AG08396 (cell line): Measurements from ENCODE around the gene GPC6.

ENCODE experiments used
- DNase-seq: peaks from one replicate; pipeline ENCODE4 v3.0.0; 2012; ENCODE audit warnings: low spot score, mixed read lengths

GPC6 gene

DNA sequence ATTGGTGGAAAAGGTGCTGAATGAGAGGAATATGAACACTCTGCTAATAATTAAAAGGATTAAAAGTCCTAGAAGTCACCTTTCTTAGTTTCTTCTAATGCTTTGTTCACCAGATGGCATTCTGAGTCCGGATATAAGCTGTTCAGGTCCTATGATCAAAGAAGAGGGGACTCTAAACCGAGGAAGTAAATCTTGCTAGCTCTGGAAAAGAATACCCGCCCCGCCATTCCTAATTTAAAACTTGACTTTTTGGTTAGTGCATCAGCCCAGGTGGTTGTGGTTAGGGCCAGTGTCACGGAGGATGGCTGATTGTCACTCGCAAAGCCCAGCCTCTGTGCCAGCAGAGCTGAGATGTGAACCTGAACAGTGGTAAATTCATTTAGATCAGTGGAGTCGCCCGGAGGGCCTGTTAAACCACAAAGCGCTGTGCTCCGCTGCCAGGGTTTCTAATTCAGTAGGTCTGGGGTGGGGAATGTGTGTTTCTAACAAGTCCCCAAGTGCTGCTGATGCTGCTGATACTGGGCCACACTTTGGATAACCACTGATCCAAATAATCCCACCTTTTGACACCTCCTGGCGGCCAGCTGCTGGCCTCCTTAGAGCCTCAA is 827.5 kb downstream of the GPC6 start:
- no peak for DNase-seq

DNA sequence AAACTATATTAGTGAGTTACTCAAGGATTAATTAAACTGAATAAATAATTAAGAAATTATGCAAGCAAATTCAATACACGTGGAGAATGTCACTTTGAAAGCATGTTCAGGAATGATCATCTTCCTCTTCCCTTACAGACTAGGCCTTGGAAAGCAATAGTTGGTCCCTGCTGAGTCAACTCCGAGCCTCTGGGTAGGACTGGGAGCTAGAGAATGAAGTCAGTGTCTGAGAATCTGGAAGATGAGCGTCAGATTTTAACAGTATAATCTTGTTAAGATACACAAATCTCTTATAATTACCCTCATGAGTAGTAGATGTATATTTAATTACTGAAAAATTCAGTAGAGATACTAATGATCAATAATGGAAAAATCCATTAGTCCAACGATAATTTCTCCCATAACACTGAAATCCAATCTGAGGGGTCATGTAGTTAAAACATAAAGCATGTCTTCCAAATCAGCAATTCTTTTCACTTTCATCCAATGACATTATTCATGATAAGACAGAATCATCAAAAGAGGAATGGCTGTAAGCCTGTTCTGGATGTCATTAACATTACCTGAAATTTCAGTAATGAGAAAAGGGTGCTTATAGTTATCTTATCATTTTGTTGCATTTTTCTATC is 829.9 kb downstream of the GPC6 start:
- DNase-seq = no peak

DNA sequence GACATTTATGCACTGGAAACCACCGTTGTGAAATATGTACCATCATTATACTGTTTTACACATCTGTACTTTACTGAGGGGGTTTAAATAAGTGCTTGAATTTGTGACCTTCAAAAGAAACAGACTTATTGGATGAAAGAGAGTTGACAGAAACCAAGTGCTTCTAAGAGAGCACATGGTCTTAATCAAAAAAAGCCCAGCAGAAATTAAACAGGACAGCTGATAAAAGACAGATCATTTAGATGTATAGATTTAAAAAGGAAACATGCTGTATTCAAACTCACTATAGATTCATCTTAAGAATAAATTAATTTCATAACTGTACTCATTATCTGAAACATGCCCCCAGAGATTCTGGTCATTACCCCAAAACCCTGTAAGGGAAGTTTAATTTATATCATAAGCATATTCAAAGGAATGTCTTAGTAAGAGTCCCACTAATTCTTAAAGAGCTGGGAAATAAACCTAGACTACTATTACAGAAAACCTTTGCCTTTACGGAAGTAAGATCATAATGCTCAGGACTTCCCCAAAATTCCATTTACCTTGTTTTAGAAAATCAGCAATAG is 831.1 kb downstream of the GPC6 start:
- DNase-seq = no peak

DNA sequence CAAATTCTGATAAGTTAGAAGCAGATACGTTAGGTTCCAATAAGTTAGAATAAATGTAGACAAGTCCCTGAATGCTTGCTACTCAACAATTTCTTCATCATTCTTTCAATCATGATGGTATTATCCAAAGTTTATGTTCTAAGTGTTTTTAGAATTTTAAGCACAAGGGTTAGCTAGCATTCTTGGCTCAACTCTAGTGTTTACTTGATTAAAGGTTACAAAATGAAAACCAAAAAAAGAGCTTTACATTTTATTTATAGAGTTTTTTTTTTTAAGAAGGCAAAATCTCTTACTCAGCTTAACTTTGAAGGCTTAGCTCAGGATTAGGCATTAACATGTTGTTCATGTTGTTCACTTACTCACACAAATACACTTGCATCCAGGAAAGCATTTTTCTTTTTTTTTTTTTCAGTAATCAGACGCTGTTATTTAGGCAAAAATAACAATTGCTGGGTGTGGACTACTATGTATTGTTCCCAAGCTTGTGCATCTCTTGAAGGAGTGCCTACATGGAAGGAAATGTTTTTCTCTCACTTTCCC is 832.3 kb downstream of the GPC6 start:
- no peak for DNase-seq

DNA sequence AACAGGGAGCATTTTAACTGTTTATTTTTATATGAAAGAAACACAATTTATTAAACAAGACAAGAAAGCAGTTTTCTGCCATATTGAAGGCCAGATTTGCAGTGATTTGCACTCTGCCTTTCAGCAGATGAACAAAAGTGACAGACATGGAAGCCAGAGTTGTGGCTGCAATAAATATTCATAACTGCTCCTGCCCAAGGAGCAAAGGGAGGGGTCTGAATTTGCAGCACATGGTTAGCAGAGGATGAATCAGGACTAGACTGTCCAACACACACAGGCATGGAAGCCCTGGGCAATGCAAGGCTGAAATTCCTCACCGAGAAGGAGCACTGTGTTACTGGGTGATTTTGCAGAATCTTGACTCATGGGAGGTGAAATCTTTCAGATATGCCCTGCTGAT is 834.7 kb downstream of the GPC6 start:
- peak; percentile 36 for DNase-seq

DNA sequence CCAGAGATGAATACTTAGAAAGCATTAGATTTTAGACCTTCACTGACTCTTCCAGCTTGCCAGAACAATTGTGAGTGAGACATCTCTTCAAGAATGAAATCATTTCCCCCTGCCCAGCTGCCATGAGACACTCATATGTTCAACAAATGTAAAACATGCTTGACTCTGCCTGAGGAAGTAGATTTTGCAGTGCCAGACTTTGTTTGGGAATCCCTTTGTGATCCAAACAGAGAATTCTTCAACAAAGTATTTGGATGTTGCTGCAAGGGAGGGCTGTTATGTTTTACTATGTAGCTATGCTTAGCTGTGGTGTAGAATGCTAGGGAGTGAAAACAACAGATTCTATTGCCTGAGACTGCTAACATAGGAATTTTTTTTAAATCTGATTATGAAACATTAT is 836.5 kb downstream of the GPC6 start:
- DNase-seq = peak; percentile 24

DNA sequence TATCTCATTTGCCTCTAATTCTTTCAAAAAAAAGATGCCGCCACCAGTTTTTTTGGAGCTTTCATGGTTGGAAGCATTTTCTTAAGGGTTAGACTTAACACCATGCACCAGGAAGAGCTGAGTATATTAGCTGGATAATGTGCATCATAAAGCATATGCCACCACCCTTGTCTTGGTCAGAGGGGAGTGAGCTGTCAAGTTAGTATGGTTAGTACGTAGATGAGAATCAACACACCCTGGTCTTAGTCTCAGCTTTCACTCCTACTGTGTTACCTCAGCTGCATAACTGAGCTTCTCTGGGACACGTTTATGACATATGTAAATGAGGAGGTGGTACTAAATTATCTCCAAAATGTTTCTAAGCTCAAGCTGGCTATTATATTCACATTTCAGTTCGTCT is 837.2 kb downstream of the GPC6 start:
- no peak for DNase-seq

DNA sequence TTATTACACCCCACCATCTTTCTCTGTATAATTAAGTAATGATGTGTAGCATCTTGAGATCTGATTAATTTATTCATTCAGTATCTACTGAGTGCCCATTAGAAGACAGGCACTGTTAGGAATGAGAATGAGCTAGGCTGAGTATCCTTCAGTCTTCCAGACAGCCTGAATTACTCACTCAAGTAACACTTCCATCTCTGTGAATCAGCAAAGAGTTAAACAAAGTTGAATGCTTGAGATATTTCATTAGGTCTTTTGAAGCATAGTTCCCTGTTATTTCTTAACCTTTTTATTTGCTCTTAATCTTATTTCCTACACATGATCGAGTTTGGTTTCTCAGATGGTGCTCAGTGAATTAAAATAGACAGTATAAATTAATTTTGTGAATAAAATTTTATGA is 839.1 kb downstream of the GPC6 start:
- peak; percentile 20 for DNase-seq

DNA sequence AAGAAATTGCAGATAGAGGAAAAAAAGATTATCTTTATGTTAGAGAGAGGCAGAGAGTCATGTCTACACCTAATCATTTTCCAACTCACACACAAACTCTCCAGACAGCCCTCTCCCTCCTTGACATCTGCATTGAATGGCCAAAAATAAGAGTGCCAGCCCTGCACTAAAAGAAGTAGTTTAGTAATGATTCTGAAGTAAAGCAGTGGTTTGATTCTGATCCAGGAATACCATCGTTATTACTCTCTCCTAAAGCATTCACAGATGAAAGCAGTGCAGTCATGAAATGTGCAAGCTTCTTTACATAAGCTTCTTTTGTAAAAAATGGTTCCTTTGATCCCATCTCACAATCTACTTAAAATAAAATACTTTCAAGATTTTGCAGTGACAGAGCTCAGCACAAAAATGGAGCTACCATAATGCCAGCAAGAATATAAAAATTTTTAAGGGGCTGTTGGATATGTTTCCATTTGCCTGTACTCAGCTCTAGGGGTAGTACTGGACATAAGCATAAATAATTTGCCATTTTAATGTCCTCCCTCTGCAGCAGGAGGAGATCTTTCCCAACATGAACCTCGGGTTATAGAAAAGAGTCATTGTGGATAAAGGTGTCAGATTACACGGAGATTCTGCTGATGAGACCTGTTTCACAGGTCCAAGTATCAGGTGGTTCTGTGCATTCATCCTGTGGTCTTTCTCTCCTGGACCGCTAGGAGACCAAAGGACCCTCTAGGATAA is 846.6 kb downstream of the GPC6 start:
- peak; percentile 45 for DNase-seq

DNA sequence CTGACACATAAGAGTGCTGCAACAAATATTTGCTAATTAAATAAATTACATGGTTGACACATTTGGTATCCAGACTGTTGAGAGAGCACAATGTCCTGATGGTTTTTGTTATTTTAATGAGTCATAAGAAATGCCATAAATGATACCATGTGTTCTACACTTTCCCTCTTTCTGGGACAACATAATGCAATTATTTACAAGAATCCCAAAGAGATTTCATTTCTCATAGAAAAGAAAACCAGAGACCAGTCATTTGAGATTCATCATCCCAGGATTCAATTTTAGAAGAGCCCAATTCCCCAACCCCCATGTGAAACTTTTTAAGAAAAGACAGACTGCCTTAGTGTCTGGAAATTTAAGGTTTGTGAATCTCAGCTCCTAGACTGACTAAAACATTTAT is 853.3 kb downstream of the GPC6 start:
- no peak for DNase-seq

DNA sequence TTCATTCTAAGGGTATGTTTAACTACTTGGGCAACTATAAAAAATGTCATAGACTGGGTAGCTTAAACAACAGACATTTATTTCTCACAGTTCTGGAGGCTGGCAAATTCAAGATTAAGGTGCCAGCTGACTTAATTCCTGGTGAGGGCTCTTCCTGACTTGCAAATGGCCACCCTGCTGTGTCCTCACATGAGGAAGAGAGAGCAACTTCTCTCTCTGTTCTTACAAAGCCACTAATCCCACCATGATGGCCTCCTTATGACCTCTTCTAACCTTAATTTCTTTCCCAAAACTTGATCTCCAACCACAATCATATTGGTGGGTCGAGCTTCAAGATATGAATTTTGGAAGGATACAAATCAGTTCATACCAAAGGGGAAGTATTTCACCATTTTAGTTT is 853.9 kb downstream of the GPC6 start:
- DNase-seq = no peak

DNA sequence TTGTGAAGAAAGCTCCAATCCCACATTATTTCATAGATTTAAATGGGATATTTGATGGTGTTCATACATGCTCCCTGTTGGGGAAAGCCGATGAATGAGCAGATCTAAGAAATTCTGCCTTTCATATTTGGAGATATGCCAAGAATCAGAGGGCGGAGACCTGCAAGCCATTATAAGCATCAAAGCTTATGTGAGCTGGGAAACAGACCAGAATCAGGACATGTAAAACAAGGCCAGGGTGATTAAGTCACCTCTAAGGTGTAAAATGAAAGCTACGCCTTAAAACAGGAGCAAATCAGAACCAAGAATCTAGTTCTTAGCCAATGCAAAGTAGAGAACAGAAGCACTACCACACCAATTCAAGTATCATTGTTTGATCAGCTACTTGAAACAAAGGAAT is 860.5 kb downstream of the GPC6 start:
- DNase-seq = no peak

DNA sequence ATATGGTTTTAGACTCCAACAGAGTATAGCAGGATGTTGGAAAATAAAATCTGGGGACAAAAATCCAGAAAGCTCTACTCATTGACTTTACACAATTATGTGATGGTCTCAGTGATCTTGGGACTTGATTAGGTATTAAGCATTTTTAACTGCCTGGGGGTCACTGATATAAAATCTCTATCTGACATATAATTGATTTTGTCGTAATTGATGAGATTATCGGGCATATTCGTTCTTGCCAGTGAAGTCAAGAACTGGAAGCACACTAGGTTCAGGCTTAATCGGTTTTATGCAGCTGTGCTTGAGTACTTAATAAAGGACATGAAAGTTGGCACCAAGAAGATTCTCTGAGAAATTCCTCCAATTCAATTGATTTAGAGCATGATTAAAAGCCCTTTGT is 862.1 kb downstream of the GPC6 start:
- no peak for DNase-seq

DNA sequence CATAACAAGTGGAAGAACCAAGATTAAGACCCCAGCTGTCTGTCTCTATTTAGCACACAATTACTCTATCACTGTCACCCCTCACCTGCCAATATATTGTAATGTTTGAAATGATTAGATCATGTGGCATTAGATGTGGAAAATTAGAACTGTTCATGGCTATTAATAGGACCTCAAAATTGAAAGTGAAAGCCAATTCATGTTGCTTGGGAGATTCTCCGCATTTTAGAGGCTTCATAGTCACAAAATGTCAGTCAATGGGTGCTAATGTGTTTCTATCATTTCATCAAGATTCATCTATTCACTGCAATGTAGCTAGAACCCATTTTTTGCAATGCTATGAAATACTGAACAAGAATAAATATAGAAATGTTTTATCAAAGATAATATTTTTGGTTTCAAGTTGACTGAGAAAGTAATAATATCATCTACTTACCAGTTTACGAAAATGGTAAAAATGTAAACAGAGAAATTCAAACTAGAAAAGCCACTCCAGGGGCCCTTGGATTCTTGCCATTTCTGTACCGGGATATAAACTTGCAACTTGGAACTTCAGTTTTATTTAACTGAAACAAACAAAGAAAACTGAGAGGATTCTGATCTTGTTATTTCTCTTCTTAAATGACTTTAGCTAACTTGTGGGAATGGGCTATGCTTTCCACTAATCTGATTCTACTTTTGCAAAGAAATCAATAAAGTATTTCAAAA is 864.3 kb downstream of the GPC6 start:
- DNase-seq = no peak

DNA sequence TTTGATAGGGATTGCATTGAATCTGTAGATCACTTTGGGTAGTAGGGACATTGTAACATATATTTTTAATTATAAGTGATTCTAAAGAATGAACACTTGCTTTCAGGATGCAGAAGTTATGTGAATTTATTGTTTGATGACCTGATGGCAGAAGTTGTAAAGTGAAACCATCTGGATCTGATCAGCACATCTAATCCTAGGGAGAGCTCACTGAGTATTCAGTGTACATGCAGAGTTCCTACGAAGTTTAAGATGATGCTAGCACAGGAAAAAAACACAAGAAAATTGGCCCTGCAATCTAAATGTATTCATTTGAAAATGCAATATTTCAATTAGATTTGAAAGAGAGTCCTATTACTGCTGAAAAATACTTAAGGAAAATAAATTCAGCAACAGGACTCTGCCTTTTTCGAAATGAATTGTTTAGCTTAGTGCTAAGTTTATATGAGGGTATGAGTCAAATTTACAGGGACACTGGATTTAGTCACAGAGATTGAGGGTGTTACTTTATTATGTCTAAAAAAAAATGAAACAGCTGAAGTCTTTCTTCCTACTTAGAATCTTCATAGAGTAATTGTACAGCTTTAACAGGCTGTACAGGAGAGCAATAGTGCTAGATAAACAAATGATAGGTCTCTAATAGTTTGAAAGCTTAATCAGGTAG is 867.2 kb downstream of the GPC6 start:
- DNase-seq = no peak

DNA sequence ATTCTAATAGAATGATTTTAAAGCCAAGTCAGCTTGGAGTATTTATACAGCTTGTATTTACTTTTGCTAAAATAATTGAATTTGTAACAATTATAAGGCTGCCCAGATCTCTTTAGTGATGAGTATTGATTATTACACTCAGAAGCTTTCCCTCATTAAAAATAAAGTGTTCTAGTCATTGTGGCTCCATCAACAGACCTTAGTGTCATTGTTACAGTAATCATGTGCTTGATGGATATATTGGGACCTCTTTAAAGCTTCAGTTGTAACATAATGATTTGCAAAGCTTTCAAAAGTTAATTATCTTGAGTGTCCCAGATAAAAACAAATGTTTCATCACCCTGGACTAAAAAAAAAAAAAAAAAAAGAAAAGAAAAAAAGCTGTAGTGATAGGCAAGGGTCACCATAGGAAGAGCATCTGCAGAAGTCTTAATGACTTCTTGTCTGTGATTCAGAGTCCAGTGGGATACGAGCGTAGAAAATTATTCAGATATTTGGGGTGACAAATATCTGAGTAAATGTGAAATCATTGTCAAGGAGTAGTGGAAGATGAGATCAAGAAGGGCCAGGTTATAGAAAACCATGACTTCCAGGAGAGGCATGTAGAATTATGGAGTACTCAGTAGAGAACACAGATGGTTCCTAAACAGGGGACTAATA is 883.2 kb downstream of the GPC6 start:
- no peak for DNase-seq

DNA sequence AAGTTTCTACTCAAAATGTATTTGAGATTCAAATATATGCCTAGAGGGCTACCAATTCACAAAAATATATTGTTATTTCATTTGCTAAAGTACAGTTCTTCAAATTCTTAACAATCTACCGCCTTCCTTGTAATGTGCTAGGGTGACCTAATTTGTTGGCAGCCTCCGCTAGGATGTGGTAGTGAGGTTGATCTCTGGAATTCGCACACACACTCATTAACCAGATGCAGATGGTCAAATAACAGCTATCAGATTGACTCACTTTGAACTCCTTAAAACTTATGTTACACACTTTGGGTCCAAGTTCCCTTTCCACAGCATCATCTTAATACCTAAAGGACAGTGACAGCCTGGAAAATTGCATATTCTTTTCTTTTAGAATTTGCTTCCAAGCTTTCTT is 885.6 kb downstream of the GPC6 start:
- peak; percentile 73 for DNase-seq

DNA sequence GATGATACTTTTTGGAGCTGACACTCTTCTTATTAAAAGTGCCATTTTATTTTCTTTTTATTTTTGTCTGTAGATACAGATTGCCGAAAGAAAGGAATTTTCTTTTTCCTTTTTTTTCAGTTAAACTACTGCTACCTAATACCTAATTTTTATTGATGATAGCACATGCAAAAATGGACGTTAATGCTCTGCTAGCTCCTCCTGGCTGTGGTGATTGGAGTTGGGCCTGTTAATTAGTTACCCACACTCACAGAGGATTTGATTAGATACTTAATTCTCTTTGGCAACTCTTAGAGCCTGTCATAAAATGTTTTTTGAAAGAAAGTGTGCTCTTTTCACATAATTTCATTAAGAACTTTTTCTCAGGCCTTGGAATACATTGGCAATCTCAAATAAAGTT is 886.1 kb downstream of the GPC6 start:
- DNase-seq = no peak

DNA sequence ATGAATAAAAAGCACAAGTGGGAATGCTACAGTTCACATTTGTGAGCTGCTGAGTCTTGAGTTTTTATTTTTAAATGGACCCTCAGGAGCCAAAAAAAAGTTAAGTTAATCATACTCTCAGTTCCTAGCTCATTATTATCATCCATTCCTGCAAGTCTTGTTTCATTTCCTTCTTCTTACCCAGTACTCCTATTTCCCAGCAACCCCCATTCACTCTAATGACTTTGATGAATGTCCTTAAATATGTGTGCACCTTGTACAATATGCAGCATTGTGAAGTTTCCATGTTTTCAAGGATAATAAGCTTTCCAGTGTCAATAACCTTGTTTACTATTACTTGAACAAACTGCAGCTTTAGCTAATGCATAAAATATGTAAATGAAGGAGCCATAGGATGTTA is 886.6 kb downstream of the GPC6 start:
- no peak for DNase-seq

DNA sequence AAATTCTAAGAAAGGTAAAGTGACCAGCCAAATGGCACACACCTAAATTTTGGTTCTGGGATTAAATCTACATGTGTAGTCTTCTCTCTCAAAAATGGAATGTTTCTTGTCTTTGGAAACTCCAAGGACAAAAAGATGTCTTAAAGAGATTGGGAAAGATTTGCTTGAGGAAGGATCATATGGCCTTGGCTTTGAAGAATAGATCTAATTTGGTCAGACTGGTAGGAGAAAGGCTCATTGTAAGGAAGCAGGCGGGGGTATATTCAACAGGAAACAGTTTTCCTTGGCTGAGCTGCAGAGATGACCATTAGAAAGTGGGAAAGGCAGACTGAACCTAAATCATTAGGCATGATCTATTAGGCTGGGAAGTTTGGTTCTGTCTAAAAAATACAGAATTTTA is 887.6 kb downstream of the GPC6 start:
- DNase-seq = no peak

DNA sequence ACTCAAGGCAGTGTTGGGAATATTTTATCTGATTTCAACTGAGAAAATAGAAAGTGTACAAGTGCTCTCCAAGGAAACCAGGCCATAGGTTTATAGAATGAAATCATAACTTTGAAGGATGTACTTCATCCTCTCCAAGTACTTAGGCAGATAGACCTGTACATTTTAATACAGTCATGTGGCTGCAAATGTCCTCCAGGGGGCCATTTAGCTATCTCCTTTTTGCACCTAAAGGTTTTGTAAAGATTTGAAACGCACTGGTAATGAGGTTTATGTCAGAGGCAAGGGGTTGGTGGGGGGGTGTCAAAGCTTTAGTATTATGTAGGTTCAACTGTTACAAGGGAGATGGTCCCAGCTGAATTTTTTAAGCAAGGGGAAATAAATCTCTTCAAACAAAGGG is 888.4 kb downstream of the GPC6 start:
- DNase-seq = no peak
